Epidermal melanocyte (primary cell): Measurements from ENCODE around the gene PRODH.
"Not testable (repeated sequence)": the region's sequence is repeated elsewhere in the genome, so short reads cannot be mapped to it uniquely, and the experiment has no call there.

Experiments
- DNase-seq: peaks from one replicate; pipeline ENCODE4 v3.0.0; 2011; ENCODE audit warnings: low spot score; ENCODE audit not compliant: insufficient read length

PRODH gene, protein sequence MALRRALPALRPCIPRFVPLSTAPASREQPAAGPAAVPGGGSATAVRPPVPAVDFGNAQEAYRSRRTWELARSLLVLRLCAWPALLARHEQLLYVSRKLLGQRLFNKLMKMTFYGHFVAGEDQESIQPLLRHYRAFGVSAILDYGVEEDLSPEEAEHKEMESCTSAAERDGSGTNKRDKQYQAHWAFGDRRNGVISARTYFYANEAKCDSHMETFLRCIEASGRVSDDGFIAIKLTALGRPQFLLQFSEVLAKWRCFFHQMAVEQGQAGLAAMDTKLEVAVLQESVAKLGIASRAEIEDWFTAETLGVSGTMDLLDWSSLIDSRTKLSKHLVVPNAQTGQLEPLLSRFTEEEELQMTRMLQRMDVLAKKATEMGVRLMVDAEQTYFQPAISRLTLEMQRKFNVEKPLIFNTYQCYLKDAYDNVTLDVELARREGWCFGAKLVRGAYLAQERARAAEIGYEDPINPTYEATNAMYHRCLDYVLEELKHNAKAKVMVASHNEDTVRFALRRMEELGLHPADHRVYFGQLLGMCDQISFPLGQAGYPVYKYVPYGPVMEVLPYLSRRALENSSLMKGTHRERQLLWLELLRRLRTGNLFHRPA

DNA sequence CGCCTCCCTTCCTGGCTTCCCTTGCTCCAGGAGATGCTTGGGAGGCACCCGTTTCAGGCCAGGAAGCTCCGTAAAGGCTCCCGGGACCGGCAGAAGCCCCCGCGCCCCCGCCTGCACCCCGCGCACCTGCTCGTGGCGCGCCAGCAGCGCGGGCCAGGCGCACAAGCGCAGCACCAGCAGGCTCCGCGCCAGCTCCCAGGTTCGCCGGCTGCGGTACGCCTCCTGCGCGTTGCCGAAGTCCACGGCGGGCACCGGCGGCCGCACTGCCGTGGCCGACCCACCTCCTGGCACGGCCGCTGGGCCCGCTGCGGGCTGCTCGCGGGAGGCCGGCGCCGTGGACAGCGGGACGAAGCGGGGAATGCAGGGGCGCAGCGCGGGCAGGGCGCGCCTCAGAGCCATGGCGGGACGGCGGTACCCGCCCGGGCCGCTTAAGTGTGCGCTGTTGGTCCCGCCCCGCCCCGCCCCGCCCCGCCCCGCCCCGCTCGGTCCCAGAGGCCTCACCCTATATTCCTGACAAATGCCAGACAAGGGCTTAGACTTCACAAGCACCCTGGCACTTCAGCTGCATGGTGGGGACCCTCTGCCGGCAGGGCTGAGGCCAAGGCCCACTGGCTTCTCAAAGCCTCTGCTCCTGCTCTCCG is at the start of gene PRODH:
TSS of gene PRODH (minus strand) at position 405 of the 641 bp plus-strand sequence. CDS start at position 399, 6 bp downstream.
- DNase-seq = no peak

DNA sequence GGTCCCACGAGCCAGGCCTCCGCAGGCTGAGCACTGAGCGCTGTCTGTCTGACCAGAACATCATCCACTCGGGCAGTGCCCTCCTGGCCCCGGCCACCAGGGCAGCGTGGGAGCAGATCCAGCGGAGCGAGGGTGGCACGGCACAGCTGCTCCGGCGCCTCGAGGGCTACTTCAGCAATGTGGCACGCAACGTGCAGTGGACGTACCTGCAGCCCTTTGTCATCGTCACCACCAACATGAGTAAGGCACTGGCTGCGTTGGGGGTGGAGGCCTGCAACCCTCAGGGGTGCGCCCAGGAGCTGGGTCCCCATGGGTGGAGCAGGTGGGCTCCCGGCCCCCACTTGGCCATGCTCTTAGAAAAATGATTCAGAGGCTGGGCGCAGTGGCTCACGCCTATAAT is 49.7 kb upstream of the PRODH start:
- DNase-seq = no peak

DNA sequence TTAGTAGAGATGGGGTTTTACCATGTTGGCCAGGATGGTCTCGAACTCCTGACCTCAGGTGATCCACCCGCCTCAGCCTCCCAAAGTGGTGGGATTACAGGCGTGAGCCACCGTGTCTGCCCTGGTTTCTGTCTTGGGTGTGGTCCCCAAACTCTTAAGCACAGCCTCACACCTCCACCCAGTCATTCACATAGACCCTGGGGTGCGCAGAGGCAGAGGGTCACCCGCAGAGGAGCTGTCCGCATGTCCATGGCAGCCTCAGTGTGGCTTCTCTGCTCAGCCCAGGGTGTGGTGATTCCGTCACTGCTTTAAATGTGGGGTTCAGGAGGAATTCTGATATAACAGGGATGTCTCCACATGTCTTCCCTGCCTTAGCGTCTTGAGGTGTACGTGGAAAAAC is 48.5 kb upstream of the PRODH start:
- no peak for DNase-seq

DNA sequence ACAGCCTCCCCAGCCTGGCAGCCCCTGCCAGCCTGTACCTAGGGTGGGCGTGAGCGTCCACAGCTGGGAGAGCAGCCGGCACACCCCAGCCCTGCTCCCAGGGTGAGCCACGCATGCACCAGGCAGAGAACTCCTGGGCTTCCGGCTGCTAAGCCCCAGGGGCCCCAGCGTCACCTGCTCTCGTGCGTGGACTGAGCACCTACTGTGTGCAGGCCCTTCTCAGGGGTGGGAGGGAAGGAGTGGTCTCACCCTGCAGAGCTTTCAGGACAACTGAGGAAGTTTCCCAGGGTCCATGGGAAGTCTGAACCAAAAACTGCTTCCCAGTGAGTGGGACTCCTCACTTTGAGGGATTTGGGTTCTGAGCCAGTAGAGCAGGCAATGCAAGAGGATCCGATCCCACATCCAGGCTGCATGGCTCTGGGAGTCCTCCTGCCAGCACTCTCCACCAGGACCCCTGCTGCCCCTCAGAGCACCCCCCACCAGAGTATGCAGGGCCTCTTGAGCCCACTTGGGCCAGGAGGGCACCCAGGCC is 47.1 kb upstream of the PRODH start:
- no peak for DNase-seq

DNA sequence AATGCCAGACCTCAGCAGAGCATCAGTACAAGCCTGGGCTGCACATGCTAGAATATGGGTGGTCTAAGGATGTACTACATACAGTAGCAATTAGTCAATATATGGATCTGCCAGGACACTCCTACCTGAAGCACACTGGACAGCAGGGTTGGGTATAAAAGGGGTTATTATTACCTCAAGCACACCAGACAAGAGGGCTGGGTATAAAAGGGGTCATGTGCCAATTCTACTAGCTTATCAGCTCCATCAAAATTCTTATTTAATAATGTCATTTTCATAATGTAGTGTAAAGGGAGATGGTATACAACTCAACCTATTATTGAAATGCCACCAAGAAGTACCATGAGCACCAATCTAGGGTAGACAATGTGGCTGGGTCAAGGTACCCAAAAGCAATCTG is 44.7 kb upstream of the PRODH start:
- no peak for DNase-seq

DNA sequence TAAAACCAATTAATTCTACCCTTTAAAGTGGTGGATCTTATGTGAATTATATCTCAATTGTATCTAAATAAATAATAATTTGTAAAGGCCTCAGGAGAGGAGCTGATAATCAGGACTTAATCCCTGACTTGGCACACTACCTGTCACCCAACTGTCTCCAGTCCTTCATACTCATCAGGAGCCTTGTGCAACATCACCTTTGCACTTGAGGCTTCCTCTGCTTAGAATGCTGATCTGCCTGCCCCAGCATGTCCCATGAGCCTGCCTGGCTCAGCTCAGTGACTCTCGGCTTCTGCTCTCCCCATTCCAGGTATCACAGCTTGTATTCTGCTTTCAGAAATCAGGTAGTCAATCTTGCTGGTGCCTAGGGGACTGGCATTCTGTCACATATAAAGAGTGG is 43.9 kb upstream of the PRODH start:
- DNase-seq = no peak

DNA sequence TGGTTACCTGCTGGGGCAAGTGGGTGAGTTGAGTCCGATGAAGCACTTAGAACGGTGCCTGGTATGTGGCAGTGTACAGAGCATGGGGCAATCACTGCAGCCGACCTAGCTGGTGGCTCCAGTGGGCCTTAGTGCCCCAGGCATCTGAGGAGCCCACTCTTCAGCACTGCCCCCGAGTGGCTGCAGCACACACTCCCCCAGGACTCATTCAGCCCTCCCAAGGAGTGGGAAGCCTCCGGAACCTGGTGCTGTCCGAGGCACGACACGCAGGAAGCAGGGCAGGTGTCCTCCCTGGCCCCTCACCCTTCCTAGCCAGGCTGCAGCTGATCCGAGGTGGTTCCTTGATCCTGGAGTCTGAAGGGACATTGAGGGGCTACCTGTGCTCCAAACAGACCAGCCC is 42.4 kb upstream of the PRODH start:
- no peak for DNase-seq

DNA sequence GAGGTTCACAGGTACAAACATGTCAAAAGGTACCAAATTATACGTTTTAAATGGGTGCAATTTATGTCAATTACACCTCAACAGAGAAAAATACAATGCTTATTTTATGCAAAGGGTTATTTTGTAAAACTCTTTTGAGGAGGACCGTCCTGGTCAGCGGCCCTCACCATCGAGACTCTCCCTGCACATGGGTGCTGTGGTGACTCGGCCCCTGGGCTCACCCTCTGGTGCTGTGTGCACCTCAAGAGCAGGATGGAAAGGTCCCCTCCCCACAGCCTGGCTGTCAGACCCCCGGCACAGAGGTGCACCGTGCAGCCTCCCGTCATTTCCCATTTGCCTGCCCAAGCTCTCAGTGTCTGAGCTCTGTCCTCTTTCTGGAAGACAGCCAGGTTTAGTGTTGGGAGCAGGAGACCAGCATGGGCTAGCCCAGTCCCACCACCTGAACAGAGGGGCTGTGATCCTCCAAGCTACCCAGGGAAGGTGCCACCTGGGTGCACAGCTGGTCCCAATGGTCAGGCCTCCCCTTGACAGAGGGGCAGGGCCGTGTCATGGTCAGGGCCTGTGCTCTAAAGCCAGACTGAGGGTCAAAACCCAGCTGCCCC is 41.8 kb upstream of the PRODH start:
- DNase-seq = no peak

DNA sequence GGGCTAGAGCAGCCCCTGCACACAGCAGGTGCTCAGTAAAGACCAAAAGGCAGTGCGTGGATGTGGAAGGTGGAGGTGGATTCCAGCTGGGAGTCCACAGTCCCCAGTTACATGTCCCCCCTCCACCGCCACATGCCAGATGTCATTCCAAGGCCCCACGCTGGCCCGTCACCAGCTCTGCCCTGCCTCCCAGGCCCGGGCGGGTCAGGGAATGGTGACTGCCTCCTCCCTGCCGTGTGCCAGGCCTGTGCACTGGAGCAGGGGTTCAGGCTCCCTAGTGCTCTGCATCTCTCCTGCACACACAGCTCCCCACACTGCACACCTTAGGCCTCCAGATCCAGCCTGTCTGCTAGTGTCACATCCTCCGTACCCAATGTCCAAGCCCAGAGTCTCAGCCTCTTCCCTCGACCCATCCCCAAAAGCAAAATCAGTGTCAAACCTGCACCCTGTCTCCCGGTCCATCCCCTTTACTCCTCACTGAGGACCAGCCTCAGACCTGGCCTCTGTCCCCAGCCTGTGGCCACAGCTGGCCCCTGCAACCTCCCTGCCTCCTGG is 40.2 kb upstream of the PRODH start:
- DNase-seq = no peak

DNA sequence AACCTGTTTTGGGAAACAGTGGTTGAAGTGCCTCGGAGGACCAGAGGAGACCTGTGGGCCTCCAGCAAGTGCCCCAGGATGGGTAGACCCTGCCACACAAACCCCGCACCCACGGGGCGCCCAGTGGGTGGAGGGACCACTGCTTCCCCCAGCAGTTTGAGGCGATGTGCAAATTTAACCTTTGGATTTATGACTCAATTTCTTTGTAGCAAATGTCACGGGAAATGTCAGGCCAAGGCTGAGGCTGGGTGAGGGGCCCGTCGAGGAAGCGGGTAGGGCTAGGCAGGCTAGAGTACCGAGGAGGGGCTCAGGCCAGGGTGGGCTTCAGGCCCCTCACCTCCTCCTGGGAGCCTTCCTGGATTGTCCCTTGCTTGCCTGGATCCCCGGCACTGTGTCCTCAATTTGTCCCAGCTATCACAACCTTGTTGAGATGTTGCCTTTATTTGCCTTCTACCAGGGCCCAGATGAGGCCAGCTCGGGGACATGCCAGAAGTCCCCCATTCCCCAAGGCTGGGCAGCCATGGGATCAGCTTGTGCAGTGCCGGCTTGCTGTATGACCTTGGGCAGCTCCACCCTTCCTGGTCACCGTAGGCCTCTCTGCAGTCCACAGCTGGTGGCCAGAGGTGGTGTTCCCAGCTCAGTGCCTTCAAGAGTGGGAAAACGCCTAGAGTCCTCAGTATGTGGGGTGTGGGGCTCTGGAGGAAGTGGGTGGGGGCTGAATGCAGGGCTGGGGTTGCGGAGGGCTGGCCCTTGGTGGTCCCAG is 39.5 kb upstream of the PRODH start:
- DNase-seq = no peak

DNA sequence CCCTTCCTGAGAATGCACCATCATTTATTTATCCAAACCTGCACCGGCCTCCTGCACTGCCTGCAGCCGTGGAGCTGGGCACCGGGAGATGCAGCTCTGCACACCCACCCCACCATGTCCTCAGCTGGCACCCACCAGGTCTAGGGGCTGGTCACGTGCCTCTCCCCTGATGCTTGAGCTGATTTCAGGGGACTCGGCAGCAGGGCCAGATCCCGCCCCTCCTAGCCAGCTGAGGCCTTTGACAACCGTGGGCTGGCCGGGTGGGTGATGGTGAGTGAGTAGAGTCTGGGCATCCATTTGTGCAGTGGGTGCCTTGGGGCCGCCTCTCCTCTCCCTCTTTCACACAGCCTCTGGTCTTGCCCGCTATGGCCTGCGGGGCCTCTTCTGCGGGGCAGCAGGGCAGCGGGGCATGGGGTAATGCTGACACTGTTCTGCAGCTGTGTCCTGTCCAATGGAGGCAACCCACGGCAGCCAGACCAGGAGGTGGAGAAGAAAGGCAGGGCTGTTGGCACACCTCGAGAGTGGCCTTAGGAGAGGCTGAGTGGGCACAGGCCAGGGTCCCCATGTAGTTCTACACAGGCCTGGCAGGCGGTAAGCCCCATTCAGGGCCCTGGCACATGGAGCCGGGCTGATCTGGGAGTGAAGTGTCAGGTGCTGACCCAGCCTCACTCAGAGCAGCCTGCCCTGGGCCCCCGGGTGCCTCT is 38.5 kb upstream of the PRODH start:
- no peak for DNase-seq

DNA sequence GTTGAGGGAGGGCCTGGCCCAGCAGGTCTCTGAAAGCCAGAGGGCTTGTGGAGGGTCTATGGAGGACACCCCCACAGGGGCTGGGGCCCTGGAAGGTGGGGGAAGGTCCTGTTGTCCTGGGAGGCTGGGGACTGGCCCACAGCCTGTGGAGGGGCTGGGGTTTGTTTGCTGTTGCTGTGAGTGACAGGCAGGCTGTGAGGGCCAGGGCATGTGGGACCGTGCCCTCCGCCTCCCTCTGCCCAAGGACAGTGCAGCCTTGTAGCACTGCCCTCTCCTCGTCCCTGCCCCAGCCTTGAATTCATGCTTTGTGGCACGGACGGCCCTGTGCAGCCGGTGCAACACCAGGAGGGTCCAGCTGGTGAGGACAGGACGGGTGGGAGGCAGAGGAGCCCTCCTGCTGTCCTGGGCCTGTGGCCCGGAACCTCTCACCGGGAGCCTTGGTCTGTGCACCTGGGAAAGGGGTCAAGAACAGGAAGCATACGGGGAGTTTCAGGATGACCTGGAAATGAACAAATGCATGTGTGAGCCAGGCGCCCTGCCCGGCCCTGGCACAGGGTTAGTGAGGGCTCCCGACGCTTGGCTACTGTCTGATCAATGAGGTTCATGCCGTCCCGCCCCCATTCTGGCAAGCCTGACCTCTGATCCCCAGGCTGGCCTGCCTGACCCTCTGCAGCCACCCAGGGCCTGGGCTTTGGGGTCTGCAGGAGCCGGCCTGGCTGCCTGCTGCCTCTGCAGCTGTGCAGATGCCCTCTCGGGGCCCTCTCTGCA is 37.4 kb upstream of the PRODH start:
- no peak for DNase-seq

DNA sequence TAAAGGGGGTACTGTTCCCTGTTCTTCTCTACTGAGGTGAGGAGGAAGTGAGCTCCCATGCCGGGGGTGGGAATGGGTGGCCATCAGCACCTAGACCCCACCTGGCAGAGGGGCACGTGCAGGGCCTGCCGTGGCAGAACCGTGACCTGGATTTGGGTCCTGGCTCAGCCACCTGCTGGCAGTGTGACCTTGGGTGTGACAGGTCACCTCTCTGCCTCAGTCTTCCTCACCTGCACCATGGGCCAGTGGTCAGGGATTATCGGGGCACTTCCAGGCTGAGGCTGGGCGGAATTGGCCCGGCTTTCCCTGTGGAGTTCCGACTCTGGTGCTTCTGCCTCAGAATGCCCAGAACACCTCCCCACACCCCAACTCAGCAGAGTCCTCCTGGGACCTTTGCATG is 36.5 kb upstream of the PRODH start:
- not testable (repeated sequence) for DNase-seq

DNA sequence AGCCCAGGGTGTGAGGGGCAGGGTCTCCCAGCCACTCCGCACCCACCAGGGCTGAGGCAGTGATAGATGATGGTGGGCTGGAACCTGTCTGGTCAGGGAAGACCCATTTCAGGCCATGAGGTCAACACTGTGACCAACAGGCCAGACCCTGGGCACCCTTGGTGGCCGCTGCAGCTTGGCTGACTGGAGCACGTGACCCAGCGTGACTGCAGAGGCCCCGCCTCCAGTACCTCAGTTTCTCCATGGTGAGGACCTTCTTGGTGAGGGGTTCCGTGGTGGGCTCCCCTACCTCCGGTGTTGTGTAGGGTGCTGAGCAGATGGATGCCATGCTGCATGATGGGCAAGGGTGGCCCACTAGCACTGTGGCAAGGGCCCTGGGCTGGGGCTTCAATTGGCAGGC is 35.9 kb upstream of the PRODH start:
- DNase-seq = not testable (repeated sequence)

DNA sequence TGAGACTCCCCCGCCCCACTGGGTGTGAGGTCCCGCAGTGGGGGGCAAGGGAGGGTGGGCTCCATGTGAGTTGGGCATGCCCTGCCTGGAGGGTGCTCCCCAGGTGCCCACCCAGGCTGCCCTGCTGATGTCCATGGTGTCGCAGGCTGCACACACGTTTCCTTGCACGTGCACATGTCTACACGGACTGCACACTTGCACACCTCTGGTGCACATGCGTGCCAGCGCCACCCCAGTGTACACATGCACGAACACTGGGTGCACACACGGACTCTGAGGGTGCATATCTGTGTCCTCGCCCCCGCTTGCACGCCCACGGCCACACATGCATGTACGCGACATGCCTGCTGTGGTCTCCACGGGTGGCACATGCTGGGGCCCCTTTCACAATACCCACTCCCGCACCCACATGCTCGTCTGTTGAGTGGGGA is 35.2 kb upstream of the PRODH start:
- no peak for DNase-seq

DNA sequence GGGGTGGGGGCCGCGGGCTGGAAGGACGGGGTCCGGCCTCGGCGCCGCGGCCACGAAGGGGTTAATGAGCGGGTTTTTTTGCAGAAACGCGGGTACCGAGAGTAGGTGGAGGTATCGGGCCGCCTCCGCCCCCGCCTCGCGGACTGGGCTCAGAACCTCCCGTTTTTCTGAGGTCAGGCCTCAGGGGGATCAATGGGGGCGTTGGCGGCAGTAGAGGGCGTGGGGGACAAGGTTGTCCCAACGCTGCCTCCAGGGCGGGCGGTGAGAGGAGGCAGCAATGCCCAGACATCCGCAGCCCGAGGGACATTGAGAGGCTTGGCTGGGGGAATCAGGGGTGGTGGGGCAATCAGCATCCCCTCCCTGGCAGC is 34.8 kb upstream of the PRODH start:
- no peak for DNase-seq

DNA sequence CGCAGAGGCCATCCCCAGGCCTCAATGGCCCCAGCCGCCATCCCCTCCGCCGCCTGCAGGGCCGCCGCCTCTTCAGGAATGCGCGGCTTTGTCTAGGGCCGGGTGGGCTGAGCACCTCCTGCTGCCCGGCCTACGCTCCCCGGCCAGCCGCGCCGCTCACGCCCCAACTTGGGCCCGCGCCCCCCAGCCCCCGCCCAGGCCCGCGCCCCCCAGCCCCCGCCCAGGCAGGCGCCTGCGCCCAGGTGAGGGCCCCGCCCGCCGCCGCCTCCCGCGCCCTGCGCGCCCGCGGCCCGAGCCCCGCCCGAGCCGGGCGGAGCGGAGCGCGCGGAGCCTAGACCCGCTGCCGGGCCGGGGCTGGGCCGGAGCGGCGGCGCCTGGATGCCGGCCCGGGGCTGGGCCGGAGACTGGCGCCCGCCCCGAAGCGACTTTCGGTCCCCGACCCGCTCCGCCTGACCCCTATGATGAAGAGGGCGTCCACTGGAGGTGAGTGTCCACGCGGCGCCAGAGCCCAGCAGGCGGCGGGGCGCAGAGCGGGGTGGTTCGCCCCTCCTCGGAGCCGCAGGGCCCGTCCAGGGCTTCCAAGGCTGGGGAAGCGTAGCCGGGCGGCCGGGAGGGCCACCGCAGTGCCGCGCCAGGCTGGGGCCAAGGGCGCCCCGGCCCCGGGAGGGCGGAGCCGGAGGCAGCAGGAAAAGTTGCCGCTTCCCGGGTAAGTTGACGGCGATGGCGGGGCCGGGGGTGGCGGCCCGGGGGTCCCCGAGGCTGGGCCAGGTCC is 34.3 kb upstream of the PRODH start:
- no peak for DNase-seq

DNA sequence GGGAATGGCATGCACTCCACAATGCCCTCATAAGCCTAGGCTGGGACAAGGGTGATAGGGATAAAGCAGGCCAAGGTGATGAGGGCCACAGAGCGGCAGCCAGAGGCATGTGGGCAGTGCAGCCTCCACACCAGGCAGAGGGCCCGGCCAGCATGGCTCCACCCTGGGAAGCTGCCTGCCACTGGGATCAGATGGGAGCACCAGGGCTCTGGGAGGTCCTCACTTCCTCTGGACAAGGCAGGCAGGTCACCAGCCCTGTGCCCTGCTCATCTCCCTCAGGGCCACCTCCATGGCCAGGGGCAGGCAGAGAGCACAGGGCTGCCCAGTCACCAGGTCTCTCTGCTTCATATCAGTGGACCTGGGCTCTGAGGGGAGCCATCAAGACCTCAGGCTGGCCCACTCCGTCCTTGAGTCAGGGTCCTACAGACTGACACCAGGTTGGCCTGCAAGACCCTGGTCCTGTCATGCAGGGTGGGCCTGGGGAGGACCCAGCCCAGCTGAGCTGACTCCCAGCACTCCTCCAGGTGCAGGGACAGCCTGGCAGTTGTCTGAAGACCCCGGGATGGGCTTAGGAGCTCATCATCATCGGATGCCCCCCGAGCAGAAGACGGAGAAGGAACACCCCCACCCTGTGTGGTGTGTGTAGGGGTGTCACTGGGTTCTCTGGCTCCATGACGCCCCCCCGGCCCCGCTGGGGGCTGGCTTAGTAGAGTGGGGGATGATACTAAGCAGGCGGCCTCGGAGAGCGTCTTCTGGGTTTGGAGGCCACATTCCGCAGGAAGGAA is 33.3 kb upstream of the PRODH start:
- not testable (repeated sequence) for DNase-seq
